Spinal cord (tissue), 10 donors: ENCODE measurements around the gene IQGAP2. TPM values are rescaled to one million over a fixed set of nuclear protein-coding genes. Genes with fewer than 3 reads are reported as not detected.
"Not testable (repeated sequence)": the region's sequence is repeated elsewhere in the genome, so short reads cannot be mapped to it uniquely, and the experiment has no call there.

Experiments used
- DNase-seq, 6 donors: peaks; one replicate each; pipeline versions ENCODE4 v3.0.0 to v3.0.0-alpha.2; 2013 to 2015; ENCODE audit warnings: low spot score in 6 of 6, low read depth in 4 of 6
- H3K27ac ChIP-seq: one replicate; pipeline ENCODE4 v1.5.1; 2013; ENCODE audit warnings: low read depth, low read length, control low read depth
- H3K27me3 ChIP-seq: one replicate; pipeline ENCODE4 v1.6.1; 2013; ENCODE audit warnings: low read length; ENCODE audit not compliant: control insufficient read depth, insufficient read depth
- H3K36me3 ChIP-seq: one replicate; pipeline ENCODE4 v1.6.1; 2013; ENCODE audit warnings: low read length; ENCODE audit not compliant: control insufficient read depth, insufficient read depth
- H3K4me1 ChIP-seq: one replicate; pipeline ENCODE4 v1.6.1; 2013; ENCODE audit warnings: low read length; ENCODE audit not compliant: control insufficient read depth, insufficient read depth
- H3K4me3 ChIP-seq: one replicate; pipeline ENCODE4 v1.5.1; 2013; ENCODE audit warnings: low read depth, low read length, control low read depth
- H3K9me3 ChIP-seq: one replicate; pipeline ENCODE4 v1.6.1; 2013; ENCODE audit warnings: low read length; ENCODE audit not compliant: control insufficient read depth, insufficient read depth
- WGBS: methylation state at CpG from one replicate; pipeline ENCODE4 v1.1.5; 2013; ENCODE audit warnings: missing lambda C conversion rate; ENCODE audit not compliant: insufficient coverage; 5-methylcytosine and 5-hydroxymethylcytosine counted together
- polyA plus RNA-seq, 2 donors: library from polyadenylated mRNA; unstranded; fragments of 120-200 nt; gene quantifications; one replicate each; pipeline ENCODE4 v1.2.1, GENCODE V29; 2013; ENCODE audit not compliant: insufficient read length in 2 of 2
- total RNA-seq, 2 donors: library from RNA; depleted of rRNA in 1 of 2; stranded (reverse); fragments of 120-200 nt in 1 of 2; fragments of >200 nt in 1 of 2; gene quantifications; one replicate each; pipeline versions ENCODE4 v1.2.3 to v1.2.4, GENCODE V29; 2013 to 2014
- donor health status: healthy.

Gene IQGAP2
- total and polyA plus RNA-seq, 4 donors: 10.5 to 21.6 (median 15.1) TPM

- Histone ChIP-seq H3K4me3 (no peak overlapping the region), H3K27me3 (no peaks in the 10 kb centered on the region), H3K36me3 (no peaks in the 10 kb centered on the region), H3K27ac (no peak overlapping the region), H3K4me1 (no peaks in the 10 kb centered on the region), H3K9me3 (no peaks in the 10 kb centered on the region)
- no CpG with 5 or more reads among the region's 2 CpGs for WGBS
- DNase-seq: no peak
Observed at GRCh38 chr5:76598531-76598930, 195.4 kb downstream of the IQGAP2 start.

- H3K27me3 ChIP-seq: no peaks in the 10 kb centered on the region
- no peaks in the 10 kb centered on the region for H3K4me1 ChIP-seq
- no peaks in the 10 kb centered on the region for H3K36me3 ChIP-seq
- no peaks in the 10 kb centered on the region for H3K9me3 ChIP-seq
- DNase-seq: peak in 1 of 6 donors; percentile 84
- H3K4me3 ChIP-seq: no peak overlapping the region
- no peak overlapping the region for H3K27ac ChIP-seq
- WGBS: 79% methylated on average over 2 of the region's 4 CpGs
Observed at GRCh38 chr5:76600716-76601115, 197.6 kb downstream of the IQGAP2 start.

GRCh38 chr5:76601470-76601869, 198.4 kb downstream of the IQGAP2 start:
- no peak overlapping the region for H3K27ac ChIP-seq
- no peak overlapping the region for H3K4me3 ChIP-seq
- no peaks in the 10 kb centered on the region for H3K4me1 ChIP-seq
- peak in 4 of 6 donors; percentile 39 to 82 (median 59) for DNase-seq
- no peaks in the 10 kb centered on the region for H3K36me3 ChIP-seq
- H3K27me3 ChIP-seq: no peaks in the 10 kb centered on the region
- WGBS: 5% methylated on average over 2 of the region's 3 CpGs
- H3K9me3 ChIP-seq: no peaks in the 10 kb centered on the region

GRCh38 chr5:76602094-76602726, 199.1 kb downstream of the IQGAP2 start:
- DNase-seq: no peak
- Histone ChIP-seq H3K27me3 (no peaks in the 10 kb centered on the region), H3K4me1 (no peaks in the 10 kb centered on the region), H3K27ac (no peak overlapping the region), H3K4me3 (no peak overlapping the region), H3K9me3 (no peaks in the 10 kb centered on the region), H3K36me3 (no peaks in the 10 kb centered on the region)
- 100% methylated on average over 1 of the region's 2 CpGs for WGBS

- H3K27me3 ChIP-seq, H3K4me1 ChIP-seq, H3K27ac ChIP-seq, DNase-seq, H3K4me3 ChIP-seq, H3K36me3 ChIP-seq, H3K9me3 ChIP-seq: not testable (repeated sequence)
- WGBS: no CpG with 5 or more reads among the region's 1 CpG
Observed at GRCh38 chr5:76603991-76604390, 200.9 kb downstream of the IQGAP2 start.

- WGBS: 80% methylated on average over 1 of the region's 2 CpGs
- H3K9me3 ChIP-seq: no peaks in the 10 kb centered on the region
- H3K27ac ChIP-seq: no peak overlapping the region
- H3K4me3 ChIP-seq: no peak overlapping the region
- H3K4me1 ChIP-seq: peaks cover 3% of the 10 kb centered on the region
- H3K36me3 ChIP-seq: no peaks in the 10 kb centered on the region
- DNase-seq: no peak
- no peaks in the 10 kb centered on the region for H3K27me3 ChIP-seq
Observed at GRCh38 chr5:76604838-76605237, 201.8 kb downstream of the IQGAP2 start.

- Histone ChIP-seq H3K4me3 (no peak overlapping the region), H3K27ac (peak overlapping the region; percentile 65), H3K36me3 (no peaks in the 10 kb centered on the region), H3K4me1 (peaks cover 3% of the 10 kb centered on the region), H3K9me3 (no peaks in the 10 kb centered on the region), H3K27me3 (no peaks in the 10 kb centered on the region)
- DNase-seq: no peak
- 71% methylated on average over 1 of the region's 2 CpGs for WGBS
Observed at GRCh38 chr5:76606701-76607100, 203.6 kb downstream of the IQGAP2 start.

GRCh38 chr5:76607353-76607871, 204.3 kb downstream of the IQGAP2 start:
- Histone ChIP-seq H3K4me3 (no peak overlapping the region), H3K4me1 (peaks cover 3% of the 10 kb centered on the region), H3K27ac (peak overlapping the region; percentile 65), H3K9me3 (no peaks in the 10 kb centered on the region), H3K27me3 (no peaks in the 10 kb centered on the region), H3K36me3 (no peaks in the 10 kb centered on the region)
- DNase-seq: peak in 5 of 6 donors; percentile 31 to 75 (median 49)
- 22% methylated on average over 6 of the region's 9 CpGs for WGBS

- Histone ChIP-seq H3K4me1 (peaks cover 3% of the 10 kb centered on the region), H3K4me3 (no peak overlapping the region), H3K27ac (no peak overlapping the region), H3K36me3 (no peaks in the 10 kb centered on the region), H3K27me3 (no peaks in the 10 kb centered on the region), H3K9me3 (no peaks in the 10 kb centered on the region)
- no peak for DNase-seq
- no CpG with 5 or more reads among the region's 4 CpGs for WGBS
Observed at GRCh38 chr5:76608833-76609232, 205.7 kb downstream of the IQGAP2 start.

- no peaks in the 10 kb centered on the region for H3K36me3 ChIP-seq
- no peak overlapping the region for H3K4me3 ChIP-seq
- H3K27me3 ChIP-seq: no peaks in the 10 kb centered on the region
- H3K9me3 ChIP-seq: no peaks in the 10 kb centered on the region
- WGBS: no CpG with 5 or more reads among the region's 1 CpG
- no peak overlapping the region for H3K27ac ChIP-seq
- H3K4me1 ChIP-seq: peaks cover 3% of the 10 kb centered on the region
- no peak for DNase-seq
Observed at GRCh38 chr5:76610196-76610595, 207.1 kb downstream of the IQGAP2 start.
